ENCODE measurements around the gene SNAP91. TPM values are rescaled to one million over a fixed set of nuclear protein-coding genes. Genes with fewer than 3 reads are reported as not detected.

The SNAP91 gene
- total and polyA plus RNA-seq, 2 donors, result 0.66 TPM

GRCh38 chr6:83605517-83605916 is 103.4 kb downstream of the SNAP91 start:
- Histone ChIP-seq H3K4me1 (ENCODE audit: control insufficient read depth in 2 of 2, insufficient read depth in 2 of 2, low read length in 2 of 2) (no peaks in the 10 kb centered on the region), H3K36me3 (ENCODE audit: control insufficient read depth in 2 of 2, insufficient read depth in 2 of 2, low read length in 1 of 2) (no peaks in the 10 kb centered on the region), H3K27ac (ENCODE audit: low read depth in 1 of 2, low read length in 1 of 2) (no peak overlapping the region), H3K4me3 (ENCODE audit: low read length in 2 of 2) (no peak overlapping the region), H3K27me3 (ENCODE audit: control insufficient read depth in 2 of 2, insufficient read depth in 1 of 2, low read length in 1 of 2) (no peaks in the 10 kb centered on the region), H3K9me3 (ENCODE audit: control insufficient read depth in 2 of 2, insufficient read depth in 1 of 2, low read length in 1 of 2) (no peaks in the 10 kb centered on the region)
- 89% methylated on average over 1 of the region's 1 CpG for WGBS
- no peak for DNase-seq (ENCODE audit: low read depth in 6 of 9, low spot score in 9 of 9)

GRCh38 chr6:83603551-83603950 is 105.3 kb downstream of the SNAP91 start:
- 82% methylated on average over 2 of the region's 2 CpGs for WGBS
- no peaks in the 10 kb centered on the region for H3K36me3 ChIP-seq (ENCODE audit: control insufficient read depth in 2 of 2, insufficient read depth in 2 of 2, low read length in 1 of 2)
- no peak for DNase-seq (ENCODE audit: low read depth in 6 of 9, low spot score in 9 of 9)
- H3K27ac ChIP-seq (ENCODE audit: low read depth in 1 of 2, low read length in 1 of 2), result no peak overlapping the region
- H3K4me1 ChIP-seq (ENCODE audit: control insufficient read depth in 2 of 2, insufficient read depth in 2 of 2, low read length in 2 of 2), result no peaks in the 10 kb centered on the region
- no peaks in the 10 kb centered on the region for H3K27me3 ChIP-seq (ENCODE audit: control insufficient read depth in 2 of 2, insufficient read depth in 1 of 2, low read length in 1 of 2)
- H3K9me3 ChIP-seq (ENCODE audit: control insufficient read depth in 2 of 2, insufficient read depth in 1 of 2, low read length in 1 of 2), result no peaks in the 10 kb centered on the region
- H3K4me3 ChIP-seq (ENCODE audit: low read length in 2 of 2), result no peak overlapping the region

- Histone ChIP-seq H3K4me3 (ENCODE audit: low read length in 2 of 2) (no peak overlapping the region), H3K27ac (ENCODE audit: low read depth in 1 of 2, low read length in 1 of 2) (no peak overlapping the region), H3K36me3 (ENCODE audit: control insufficient read depth in 2 of 2, insufficient read depth in 2 of 2, low read length in 1 of 2) (no peaks in the 10 kb centered on the region), H3K9me3 (ENCODE audit: control insufficient read depth in 2 of 2, insufficient read depth in 1 of 2, low read length in 1 of 2) (no peaks in the 10 kb centered on the region), H3K4me1 (ENCODE audit: control insufficient read depth in 2 of 2, insufficient read depth in 2 of 2, low read length in 2 of 2) (no peaks in the 10 kb centered on the region), H3K27me3 (ENCODE audit: control insufficient read depth in 2 of 2, insufficient read depth in 1 of 2, low read length in 1 of 2) (no peaks in the 10 kb centered on the region)
- WGBS, result 92% methylated on average over 3 of the region's 3 CpGs
- DNase-seq (ENCODE audit: low read depth in 6 of 9, low spot score in 9 of 9), result no peak
Observed at GRCh38 chr6:83601119-83601518, 107.8 kb downstream of the SNAP91 start.

- no peak for DNase-seq (ENCODE audit: low read depth in 6 of 9, low spot score in 9 of 9)
- no peaks in the 10 kb centered on the region for H3K4me1 ChIP-seq (ENCODE audit: control insufficient read depth in 2 of 2, insufficient read depth in 2 of 2, low read length in 2 of 2)
- no peak overlapping the region for H3K4me3 ChIP-seq (ENCODE audit: low read length in 2 of 2)
- 99% methylated on average over 1 of the region's 1 CpG for WGBS
- H3K27me3 ChIP-seq (ENCODE audit: control insufficient read depth in 2 of 2, insufficient read depth in 1 of 2, low read length in 1 of 2), result no peaks in the 10 kb centered on the region
- no peak overlapping the region for H3K27ac ChIP-seq (ENCODE audit: low read depth in 1 of 2, low read length in 1 of 2)
- no peaks in the 10 kb centered on the region for H3K9me3 ChIP-seq (ENCODE audit: control insufficient read depth in 2 of 2, insufficient read depth in 1 of 2, low read length in 1 of 2)
- no peaks in the 10 kb centered on the region for H3K36me3 ChIP-seq (ENCODE audit: control insufficient read depth in 2 of 2, insufficient read depth in 2 of 2, low read length in 1 of 2)
Observed at GRCh38 chr6:83600459-83600858, 108.4 kb downstream of the SNAP91 start.

- no peak overlapping the region for H3K27ac ChIP-seq (ENCODE audit: low read depth in 1 of 2, low read length in 1 of 2)
- 92% methylated on average over 1 of the region's 1 CpG for WGBS
- no peaks in the 10 kb centered on the region for H3K27me3 ChIP-seq (ENCODE audit: control insufficient read depth in 2 of 2, insufficient read depth in 1 of 2, low read length in 1 of 2)
- H3K4me3 ChIP-seq (ENCODE audit: low read length in 2 of 2), result no peak overlapping the region
- H3K4me1 ChIP-seq (ENCODE audit: control insufficient read depth in 2 of 2, insufficient read depth in 2 of 2, low read length in 2 of 2), result no peaks in the 10 kb centered on the region
- DNase-seq (ENCODE audit: low read depth in 6 of 9, low spot score in 9 of 9), result no peak
- no peaks in the 10 kb centered on the region for H3K36me3 ChIP-seq (ENCODE audit: control insufficient read depth in 2 of 2, insufficient read depth in 2 of 2, low read length in 1 of 2)
- no peaks in the 10 kb centered on the region for H3K9me3 ChIP-seq (ENCODE audit: control insufficient read depth in 2 of 2, insufficient read depth in 1 of 2, low read length in 1 of 2)
Observed at GRCh38 chr6:83597511-83597910, 111.4 kb downstream of the SNAP91 start.

- Histone ChIP-seq H3K4me3 (ENCODE audit: low read length in 2 of 2) (no peak overlapping the region), H3K36me3 (ENCODE audit: control insufficient read depth in 2 of 2, insufficient read depth in 2 of 2, low read length in 1 of 2) (no peaks in the 10 kb centered on the region), H3K9me3 (ENCODE audit: control insufficient read depth in 2 of 2, insufficient read depth in 1 of 2, low read length in 1 of 2) (no peaks in the 10 kb centered on the region), H3K4me1 (ENCODE audit: control insufficient read depth in 2 of 2, insufficient read depth in 2 of 2, low read length in 2 of 2) (no peaks in the 10 kb centered on the region), H3K27ac (ENCODE audit: low read depth in 1 of 2, low read length in 1 of 2) (no peak overlapping the region), H3K27me3 (ENCODE audit: control insufficient read depth in 2 of 2, insufficient read depth in 1 of 2, low read length in 1 of 2) (no peaks in the 10 kb centered on the region)
- no peak for DNase-seq (ENCODE audit: low read depth in 6 of 9, low spot score in 9 of 9)
- 78% methylated on average over 1 of the region's 1 CpG for WGBS
Observed at GRCh38 chr6:83597051-83597450, 111.8 kb downstream of the SNAP91 start.

GRCh38 chr6:83594941-83595340 is 114.0 kb downstream of the SNAP91 start:
- H3K27me3 ChIP-seq (ENCODE audit: control insufficient read depth in 2 of 2, insufficient read depth in 1 of 2, low read length in 1 of 2), result no peaks in the 10 kb centered on the region
- H3K27ac ChIP-seq (ENCODE audit: low read depth in 1 of 2, low read length in 1 of 2), result no peak overlapping the region
- no peak overlapping the region for H3K4me3 ChIP-seq (ENCODE audit: low read length in 2 of 2)
- H3K9me3 ChIP-seq (ENCODE audit: control insufficient read depth in 2 of 2, insufficient read depth in 1 of 2, low read length in 1 of 2), result no peaks in the 10 kb centered on the region
- no peak for DNase-seq (ENCODE audit: low read depth in 6 of 9, low spot score in 9 of 9)
- H3K4me1 ChIP-seq (ENCODE audit: control insufficient read depth in 2 of 2, insufficient read depth in 2 of 2, low read length in 2 of 2), result no peaks in the 10 kb centered on the region
- no peaks in the 10 kb centered on the region for H3K36me3 ChIP-seq (ENCODE audit: control insufficient read depth in 2 of 2, insufficient read depth in 2 of 2, low read length in 1 of 2)

- no peak for DNase-seq (ENCODE audit: low read depth in 6 of 9, low spot score in 9 of 9)
- Histone ChIP-seq H3K4me1 (ENCODE audit: control insufficient read depth in 2 of 2, insufficient read depth in 2 of 2, low read length in 2 of 2) (no peaks in the 10 kb centered on the region), H3K36me3 (ENCODE audit: control insufficient read depth in 2 of 2, insufficient read depth in 2 of 2, low read length in 1 of 2) (no peaks in the 10 kb centered on the region), H3K4me3 (ENCODE audit: low read length in 2 of 2) (no peak overlapping the region), H3K27ac (ENCODE audit: low read depth in 1 of 2, low read length in 1 of 2) (no peak overlapping the region), H3K27me3 (ENCODE audit: control insufficient read depth in 2 of 2, insufficient read depth in 1 of 2, low read length in 1 of 2) (no peaks in the 10 kb centered on the region), H3K9me3 (ENCODE audit: control insufficient read depth in 2 of 2, insufficient read depth in 1 of 2, low read length in 1 of 2) (no peaks in the 10 kb centered on the region)
- 96% methylated on average over 9 of the region's 9 CpGs for WGBS
Observed at GRCh38 chr6:83593395-83593785, 115.5 kb downstream of the SNAP91 start.

GRCh38 chr6:83592770-83593394 is 116.0 kb downstream of the SNAP91 start:
- H3K27me3 ChIP-seq (ENCODE audit: control insufficient read depth in 2 of 2, insufficient read depth in 1 of 2, low read length in 1 of 2), result no peaks in the 10 kb centered on the region
- H3K4me3 ChIP-seq (ENCODE audit: low read length in 2 of 2), result no peak overlapping the region
- H3K27ac ChIP-seq (ENCODE audit: low read depth in 1 of 2, low read length in 1 of 2), result no peak overlapping the region
- H3K36me3 ChIP-seq (ENCODE audit: control insufficient read depth in 2 of 2, insufficient read depth in 2 of 2, low read length in 1 of 2), result no peaks in the 10 kb centered on the region
- 85% methylated on average over 2 of the region's 2 CpGs for WGBS
- no peak for DNase-seq (ENCODE audit: low read depth in 6 of 9, low spot score in 9 of 9)
- H3K4me1 ChIP-seq (ENCODE audit: control insufficient read depth in 2 of 2, insufficient read depth in 2 of 2, low read length in 2 of 2), result no peaks in the 10 kb centered on the region
- no peaks in the 10 kb centered on the region for H3K9me3 ChIP-seq (ENCODE audit: control insufficient read depth in 2 of 2, insufficient read depth in 1 of 2, low read length in 1 of 2)

- Histone ChIP-seq H3K36me3 (ENCODE audit: control insufficient read depth in 2 of 2, insufficient read depth in 2 of 2, low read length in 1 of 2) (no peaks in the 10 kb centered on the region), H3K4me1 (ENCODE audit: control insufficient read depth in 2 of 2, insufficient read depth in 2 of 2, low read length in 2 of 2) (no peaks in the 10 kb centered on the region), H3K9me3 (ENCODE audit: control insufficient read depth in 2 of 2, insufficient read depth in 1 of 2, low read length in 1 of 2) (no peaks in the 10 kb centered on the region), H3K27ac (ENCODE audit: low read depth in 1 of 2, low read length in 1 of 2) (no peak overlapping the region), H3K27me3 (ENCODE audit: control insufficient read depth in 2 of 2, insufficient read depth in 1 of 2, low read length in 1 of 2) (no peaks in the 10 kb centered on the region), H3K4me3 (ENCODE audit: low read length in 2 of 2) (no peak overlapping the region)
- 38% methylated on average over 1 of the region's 1 CpG for WGBS
- no peak for DNase-seq (ENCODE audit: low read depth in 6 of 9, low spot score in 9 of 9)
Observed at GRCh38 chr6:83590416-83590815, 118.5 kb downstream of the SNAP91 start.

Measured in thymus (tissue), 11 donors.